HepG2 (cell line): Measurements from ENCODE around the gene DOCK4. TPM values are rescaled to one million over a fixed set of nuclear protein-coding genes. Genes with fewer than 3 reads are reported as not detected.
A peak's percentile ranks its signal among the peaks of the same experiment; 100 is the strongest.

Experiments used
- FOSL1 ChIP-seq: sonication (generic); formaldehyde crosslinking; IDR thresholded peaks from 2 replicates; pipeline ENCODE4 v1.9.0; 2021; ENCODE audit warnings: missing genetic modification reagents, borderline replicate concordance
- HCFC1 ChIP-seq: fragments of 150-350 bp; IDR thresholded peaks from 2 replicates; pipeline ENCODE4 v1.6.1; 2014; ENCODE audit warnings: low read depth, low read length
- PRMT3 ChIP-seq: sonication (generic); formaldehyde crosslinking; IDR thresholded peaks from 2 replicates; pipeline ENCODE4 v1.8.1; 2022; ENCODE audit warnings: low read depth, mild to moderate bottlenecking, moderate library complexity, missing genetic modification reagents, borderline replicate concordance
- XBP1 ChIP-seq: sonication (generic); formaldehyde crosslinking; IDR thresholded peaks from 2 replicates; pipeline ENCODE4 v1.5.0; 2020; ENCODE audit warnings: missing genetic modification reagents
- ZKSCAN8 ChIP-seq: IDR thresholded peaks from 2 replicates; pipeline ENCODE4 v1.6.1; 2016; ENCODE audit warnings: borderline replicate concordance, missing genetic modification reagents, missing compliant biosample characterization
- ZNF441 ChIP-seq: sonication (generic); formaldehyde crosslinking; IDR thresholded peaks from 2 replicates; pipeline ENCODE4 v1.7.0; 2021; ENCODE audit warnings: missing genetic modification reagents, borderline replicate concordance
- ZNF615 ChIP-seq: sonication (generic); formaldehyde crosslinking; IDR thresholded peaks from 2 replicates; pipeline ENCODE4 v1.5.0; 2020; ENCODE audit warnings: mild to moderate bottlenecking, missing genetic modification reagents, borderline replicate concordance
- polyA plus RNA-seq, 8 experiments: library from polyadenylated mRNA; depleted of rRNA in 3 of 8; stranded (reverse) in 7 of 8; unstranded in 1 of 8; fragments of >200 nt; fragmentation: Illumina TruSeq in 4 of 8; extraction: Trizol in 4 of 8; gene quantifications; 2 replicates each; pipeline versions ENCODE4 v1.2.1 to v1.2.3, GENCODE V29; 2011 to 2016; ENCODE audit warnings: low read depth in 4 of 8, missing spikeins in 1 of 8, mixed read lengths in 1 of 8; ENCODE audit not compliant: insufficient read depth in 1 of 8
- total RNA-seq, 5 experiments: library from RNA; depleted of rRNA; stranded (reverse); fragments of >200 nt; fragmentation: Illumina TruSeq; extraction: Trizol; gene quantifications; 2 replicates each; pipeline ENCODE4 v1.2.3, GENCODE V29; 2016; ENCODE audit warnings: low read depth in 1 of 5
- TF ChIP-seq, protein P1 (sequence below): sonication (generic); formaldehyde crosslinking; IDR thresholded peaks from 2 replicates; pipeline ENCODE4 v1.8.1; 2022; ENCODE audit warnings: mild to moderate bottlenecking, missing genetic modification reagents
- TF ChIP-seq, protein P2 (sequence below): sonication (generic); formaldehyde crosslinking; IDR thresholded peaks from 2 replicates; pipeline ENCODE4 v1.8.1; 2023; ENCODE audit warnings: mild to moderate bottlenecking, missing genetic modification reagents
- TF ChIP-seq, protein P3 (sequence below): sonication (generic); formaldehyde crosslinking; IDR thresholded peaks from 2 replicates; pipeline ENCODE4 v1.5.0; 2020; ENCODE audit warnings: mild to moderate bottlenecking, missing genetic modification reagents
- TF ChIP-seq, protein P4 (sequence below): sonication (generic); formaldehyde crosslinking; conservative IDR thresholded peaks from 2 replicates; pipeline ENCODE4 v1.8.1; 2023; ENCODE audit warnings: missing genetic modification reagents
- TF ChIP-seq, protein P5 (sequence below): sonication (generic); formaldehyde crosslinking; IDR thresholded peaks from 2 replicates; pipeline ENCODE4 v1.5.1; 2020; ENCODE audit warnings: mild to moderate bottlenecking, missing genetic modification reagents, borderline replicate concordance
- TF ChIP-seq, protein P6 (sequence below): IDR thresholded peaks from 2 replicates; pipeline ENCODE4 v1.6.1; 2012; ENCODE audit warnings: low read length, improper control_type of control experiment

DOCK4 gene
- total and polyA plus RNA-seq, 2 of the 13 experiments (the other 11 are each of a cell fraction or from before 2014, with no cell fraction given) = 13.5 to 17.4 TPM

DNA sequence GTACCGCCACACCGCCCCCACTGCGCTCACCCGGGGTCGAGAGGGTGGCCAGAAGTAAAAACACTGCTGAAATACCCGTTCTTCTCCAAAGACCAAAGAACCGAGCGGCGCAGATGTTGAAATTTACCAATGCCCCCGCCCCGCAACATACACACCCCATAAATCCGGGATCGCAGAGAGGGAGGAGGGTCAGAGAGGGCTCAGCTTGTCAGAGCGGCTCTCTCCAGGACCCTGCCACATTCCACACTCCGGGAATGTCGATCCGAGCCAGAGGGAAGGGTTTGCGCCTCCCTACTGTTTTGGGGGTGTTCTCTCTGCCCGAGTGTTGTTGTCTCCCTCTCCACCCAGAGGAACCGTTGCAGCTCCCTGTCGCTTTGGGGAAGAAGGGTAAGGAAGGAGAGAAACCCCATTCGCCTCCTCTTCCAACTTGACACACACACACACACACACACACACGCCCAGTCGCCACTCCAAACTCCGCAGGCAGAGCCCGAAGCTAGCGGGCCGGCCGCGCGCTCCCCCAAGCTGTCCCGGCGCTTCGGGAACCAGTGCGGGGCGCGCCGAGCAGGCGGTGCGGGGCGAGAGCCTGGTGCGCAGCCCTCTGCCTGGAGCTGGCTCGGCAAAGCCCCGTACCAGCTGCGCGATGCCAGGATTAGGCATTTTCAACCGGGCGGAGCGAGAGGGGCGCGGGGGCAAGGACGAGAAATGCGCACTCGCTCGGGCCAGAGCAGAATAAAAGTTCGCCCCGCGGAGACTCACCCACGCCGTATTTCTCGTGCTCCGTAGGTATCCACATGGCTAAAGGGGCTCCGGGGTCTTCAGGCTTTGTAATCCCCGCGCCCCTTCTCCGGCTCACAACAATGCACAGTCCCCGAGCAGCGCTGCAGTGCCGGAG lies 609 bp downstream of the DOCK4 start (continued):
- TF ChIP-seq, protein P1, sequence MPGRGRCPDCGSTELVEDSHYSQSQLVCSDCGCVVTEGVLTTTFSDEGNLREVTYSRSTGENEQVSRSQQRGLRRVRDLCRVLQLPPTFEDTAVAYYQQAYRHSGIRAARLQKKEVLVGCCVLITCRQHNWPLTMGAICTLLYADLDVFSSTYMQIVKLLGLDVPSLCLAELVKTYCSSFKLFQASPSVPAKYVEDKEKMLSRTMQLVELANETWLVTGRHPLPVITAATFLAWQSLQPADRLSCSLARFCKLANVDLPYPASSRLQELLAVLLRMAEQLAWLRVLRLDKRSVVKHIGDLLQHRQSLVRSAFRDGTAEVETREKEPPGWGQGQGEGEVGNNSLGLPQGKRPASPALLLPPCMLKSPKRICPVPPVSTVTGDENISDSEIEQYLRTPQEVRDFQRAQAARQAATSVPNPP (CRISPR knock-in tag) = no peak
- TF ChIP-seq, protein P2, sequence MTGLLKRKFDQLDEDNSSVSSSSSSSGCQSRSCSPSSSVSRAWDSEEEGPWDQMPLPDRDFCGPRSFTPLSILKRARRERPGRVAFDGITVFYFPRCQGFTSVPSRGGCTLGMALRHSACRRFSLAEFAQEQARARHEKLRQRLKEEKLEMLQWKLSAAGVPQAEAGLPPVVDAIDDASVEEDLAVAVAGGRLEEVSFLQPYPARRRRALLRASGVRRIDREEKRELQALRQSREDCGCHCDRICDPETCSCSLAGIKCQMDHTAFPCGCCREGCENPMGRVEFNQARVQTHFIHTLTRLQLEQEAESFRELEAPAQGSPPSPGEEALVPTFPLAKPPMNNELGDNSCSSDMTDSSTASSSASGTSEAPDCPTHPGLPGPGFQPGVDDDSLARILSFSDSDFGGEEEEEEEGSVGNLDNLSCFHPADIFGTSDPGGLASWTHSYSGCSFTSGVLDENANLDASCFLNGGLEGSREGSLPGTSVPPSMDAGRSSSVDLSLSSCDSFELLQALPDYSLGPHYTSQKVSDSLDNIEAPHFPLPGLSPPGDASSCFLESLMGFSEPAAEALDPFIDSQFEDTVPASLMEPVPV (CRISPR knock-in tag) = no peak
- TF ChIP-seq FOSL1 = no peak
- TF ChIP-seq HCFC1 = no peak
- no peak for TF ChIP-seq XBP1 (CRISPR knock-in tag)
- peak; percentile 8; the same call in 1 of the 2 replicates for TF ChIP-seq ZNF441
- TF ChIP-seq, protein P3, sequence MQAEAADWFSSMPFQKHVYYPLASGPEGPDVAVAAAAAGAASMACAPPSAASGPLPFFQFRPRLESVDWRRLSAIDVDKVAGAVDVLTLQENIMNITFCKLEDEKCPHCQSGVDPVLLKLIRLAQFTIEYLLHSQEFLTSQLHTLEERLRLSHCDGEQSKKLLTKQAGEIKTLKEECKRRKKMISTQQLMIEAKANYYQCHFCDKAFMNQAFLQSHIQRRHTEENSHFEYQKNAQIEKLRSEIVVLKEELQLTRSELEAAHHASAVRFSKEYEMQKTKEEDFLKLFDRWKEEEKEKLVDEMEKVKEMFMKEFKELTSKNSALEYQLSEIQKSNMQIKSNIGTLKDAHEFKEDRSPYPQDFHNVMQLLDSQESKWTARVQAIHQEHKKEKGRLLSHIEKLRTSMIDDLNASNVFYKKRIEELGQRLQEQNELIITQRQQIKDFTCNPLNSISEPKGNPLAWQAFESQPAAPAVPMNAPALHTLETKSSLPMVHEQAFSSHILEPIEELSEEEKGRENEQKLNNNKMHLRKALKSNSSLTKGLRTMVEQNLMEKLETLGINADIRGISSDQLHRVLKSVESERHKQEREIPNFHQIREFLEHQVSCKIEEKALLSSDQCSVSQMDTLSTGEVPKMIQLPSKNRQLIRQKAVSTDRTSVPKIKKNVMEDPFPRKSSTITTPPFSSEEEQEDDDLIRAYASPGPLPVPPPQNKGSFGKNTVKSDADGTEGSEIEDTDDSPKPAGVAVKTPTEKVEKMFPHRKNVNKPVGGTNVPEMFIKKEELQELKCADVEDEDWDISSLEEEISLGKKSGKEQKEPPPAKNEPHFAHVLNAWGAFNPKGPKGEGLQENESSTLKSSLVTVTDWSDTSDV (CRISPR knock-in tag) = no peak
- no peak for TF ChIP-seq ZKSCAN8 (CRISPR knock-in tag)
- TF ChIP-seq, protein P4, sequence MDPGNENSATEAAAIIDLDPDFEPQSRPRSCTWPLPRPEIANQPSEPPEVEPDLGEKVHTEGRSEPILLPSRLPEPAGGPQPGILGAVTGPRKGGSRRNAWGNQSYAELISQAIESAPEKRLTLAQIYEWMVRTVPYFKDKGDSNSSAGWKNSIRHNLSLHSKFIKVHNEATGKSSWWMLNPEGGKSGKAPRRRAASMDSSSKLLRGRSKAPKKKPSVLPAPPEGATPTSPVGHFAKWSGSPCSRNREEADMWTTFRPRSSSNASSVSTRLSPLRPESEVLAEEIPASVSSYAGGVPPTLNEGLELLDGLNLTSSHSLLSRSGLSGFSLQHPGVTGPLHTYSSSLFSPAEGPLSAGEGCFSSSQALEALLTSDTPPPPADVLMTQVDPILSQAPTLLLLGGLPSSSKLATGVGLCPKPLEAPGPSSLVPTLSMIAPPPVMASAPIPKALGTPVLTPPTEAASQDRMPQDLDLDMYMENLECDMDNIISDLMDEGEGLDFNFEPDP = no peak
- TF ChIP-seq, protein P5, sequence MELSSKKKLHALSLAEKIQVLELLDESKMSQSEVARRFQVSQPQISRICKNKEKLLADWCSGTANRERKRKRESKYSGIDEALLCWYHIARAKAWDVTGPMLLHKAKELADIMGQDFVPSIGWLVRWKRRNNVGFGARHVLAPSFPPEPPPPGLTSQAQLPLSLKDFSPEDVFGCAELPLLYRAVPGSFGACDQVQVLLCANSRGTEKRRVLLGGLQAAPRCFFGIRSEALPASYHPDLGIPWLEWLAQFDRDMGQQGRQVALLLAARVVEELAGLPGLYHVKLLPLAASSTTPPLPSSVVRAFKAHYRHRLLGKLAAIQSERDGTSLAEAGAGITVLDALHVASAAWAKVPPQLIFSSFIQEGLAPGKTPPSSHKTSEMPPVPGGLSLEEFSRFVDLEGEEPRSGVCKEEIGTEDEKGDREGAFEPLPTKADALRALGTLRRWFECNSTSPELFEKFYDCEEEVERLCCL = no peak
- TF ChIP-seq, protein P6, sequence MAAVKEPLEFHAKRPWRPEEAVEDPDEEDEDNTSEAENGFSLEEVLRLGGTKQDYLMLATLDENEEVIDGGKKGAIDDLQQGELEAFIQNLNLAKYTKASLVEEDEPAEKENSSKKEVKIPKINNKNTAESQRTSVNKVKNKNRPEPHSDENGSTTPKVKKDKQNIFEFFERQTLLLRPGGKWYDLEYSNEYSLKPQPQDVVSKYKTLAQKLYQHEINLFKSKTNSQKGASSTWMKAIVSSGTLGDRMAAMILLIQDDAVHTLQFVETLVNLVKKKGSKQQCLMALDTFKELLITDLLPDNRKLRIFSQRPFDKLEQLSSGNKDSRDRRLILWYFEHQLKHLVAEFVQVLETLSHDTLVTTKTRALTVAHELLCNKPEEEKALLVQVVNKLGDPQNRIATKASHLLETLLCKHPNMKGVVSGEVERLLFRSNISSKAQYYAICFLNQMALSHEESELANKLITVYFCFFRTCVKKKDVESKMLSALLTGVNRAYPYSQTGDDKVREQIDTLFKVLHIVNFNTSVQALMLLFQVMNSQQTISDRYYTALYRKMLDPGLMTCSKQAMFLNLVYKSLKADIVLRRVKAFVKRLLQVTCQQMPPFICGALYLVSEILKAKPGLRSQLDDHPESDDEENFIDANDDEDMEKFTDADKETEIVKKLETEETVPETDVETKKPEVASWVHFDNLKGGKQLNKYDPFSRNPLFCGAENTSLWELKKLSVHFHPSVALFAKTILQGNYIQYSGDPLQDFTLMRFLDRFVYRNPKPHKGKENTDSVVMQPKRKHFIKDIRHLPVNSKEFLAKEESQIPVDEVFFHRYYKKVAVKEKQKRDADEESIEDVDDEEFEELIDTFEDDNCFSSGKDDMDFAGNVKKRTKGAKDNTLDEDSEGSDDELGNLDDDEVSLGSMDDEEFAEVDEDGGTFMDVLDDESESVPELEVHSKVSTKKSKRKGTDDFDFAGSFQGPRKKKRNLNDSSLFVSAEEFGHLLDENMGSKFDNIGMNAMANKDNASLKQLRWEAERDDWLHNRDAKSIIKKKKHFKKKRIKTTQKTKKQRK = no peak
- TF ChIP-seq ZNF615 (CRISPR knock-in tag) = no peak
- TF ChIP-seq PRMT3 (CRISPR knock-in tag) = no peak
